ENCODE results near the gene GNA15. TPM values are rescaled to one million over a fixed set of nuclear protein-coding genes. Genes with fewer than 3 reads are reported as not detected.

The GNA15 gene
- total RNA-seq, 6 donors from 2014 or later: 19.0 to 31.4 (median 28.4) TPM

- peaks cover 0 to 15% (median 7%) of the 10 kb centered on the region in 4 donors for H3K36me3 ChIP-seq
- DNase-seq (peak in 1 of 2 donors; percentile 67), ATAC-seq (ENCODE audit: low FRiP score in 2 of 2) (no peak)
- 83% methylated on average over 25 to 34 of the region's 36 CpGs for WGBS, 2 donors
- H3K27me3 ChIP-seq: no peaks in the 10 kb centered on the region
- H3K27ac ChIP-seq: peak overlapping the region in 3 of 4 donors; percentile 54 to 86 (median 78)
- H3K4me3 ChIP-seq: peak overlapping the region in 1 of 4 donors; percentile 80
- peaks cover 30 to 47% (median 39%) of the 10 kb centered on the region in 4 donors for H3K4me1 ChIP-seq
- TF ChIP-seq, protein P1, sequence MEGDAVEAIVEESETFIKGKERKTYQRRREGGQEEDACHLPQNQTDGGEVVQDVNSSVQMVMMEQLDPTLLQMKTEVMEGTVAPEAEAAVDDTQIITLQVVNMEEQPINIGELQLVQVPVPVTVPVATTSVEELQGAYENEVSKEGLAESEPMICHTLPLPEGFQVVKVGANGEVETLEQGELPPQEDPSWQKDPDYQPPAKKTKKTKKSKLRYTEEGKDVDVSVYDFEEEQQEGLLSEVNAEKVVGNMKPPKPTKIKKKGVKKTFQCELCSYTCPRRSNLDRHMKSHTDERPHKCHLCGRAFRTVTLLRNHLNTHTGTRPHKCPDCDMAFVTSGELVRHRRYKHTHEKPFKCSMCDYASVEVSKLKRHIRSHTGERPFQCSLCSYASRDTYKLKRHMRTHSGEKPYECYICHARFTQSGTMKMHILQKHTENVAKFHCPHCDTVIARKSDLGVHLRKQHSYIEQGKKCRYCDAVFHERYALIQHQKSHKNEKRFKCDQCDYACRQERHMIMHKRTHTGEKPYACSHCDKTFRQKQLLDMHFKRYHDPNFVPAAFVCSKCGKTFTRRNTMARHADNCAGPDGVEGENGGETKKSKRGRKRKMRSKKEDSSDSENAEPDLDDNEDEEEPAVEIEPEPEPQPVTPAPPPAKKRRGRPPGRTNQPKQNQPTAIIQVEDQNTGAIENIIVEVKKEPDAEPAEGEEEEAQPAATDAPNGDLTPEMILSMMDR (IDR thresholded peaks at IDR 0.05): no peak
- no peak for TF ChIP-seq POLR2A (IDR thresholded peaks at IDR 0.05)
- TF ChIP-seq EP300 (IDR thresholded peaks at IDR 0.05): no peak
- no peak for TF ChIP-seq POLR2AphosphoS5 (IDR thresholded peaks at IDR 0.05)
- H3K9me3 ChIP-seq: no peaks in the 10 kb centered on the region
These were observed 52.1 kb downstream of the GNA15 start for GRCh38 chr19:3187662-3188511.

GRCh38 chr19:3188627-3189596 lies 53.1 kb downstream of the GNA15 start:
- peak overlapping the region in 1 of 4 donors; percentile 14 for H3K4me3 ChIP-seq
- ATAC-seq (ENCODE audit: low FRiP score in 2 of 2): no peak
- peak in 1 of 2 donors; percentile 8 for TF ChIP-seq POLR2AphosphoS5 (IDR thresholded peaks at IDR 0.05)
- no peak for TF ChIP-seq EP300 (IDR thresholded peaks at IDR 0.05)
- DNase-seq: peak; percentile 54 to 61
- no peaks in the 10 kb centered on the region for H3K27me3 ChIP-seq
- H3K27ac ChIP-seq: peak overlapping the region; percentile 27 to 86 (median 66)
- peaks cover 30 to 47% (median 39%) of the 10 kb centered on the region in 4 donors for H3K4me1 ChIP-seq
- peaks cover 0 to 26% (median 12%) of the 10 kb centered on the region in 4 donors for H3K36me3 ChIP-seq
- no peaks in the 10 kb centered on the region for H3K9me3 ChIP-seq
- WGBS, 2 donors: 84 to 92% methylated on average over 25 to 29 of the region's 35 CpGs

DNA sequence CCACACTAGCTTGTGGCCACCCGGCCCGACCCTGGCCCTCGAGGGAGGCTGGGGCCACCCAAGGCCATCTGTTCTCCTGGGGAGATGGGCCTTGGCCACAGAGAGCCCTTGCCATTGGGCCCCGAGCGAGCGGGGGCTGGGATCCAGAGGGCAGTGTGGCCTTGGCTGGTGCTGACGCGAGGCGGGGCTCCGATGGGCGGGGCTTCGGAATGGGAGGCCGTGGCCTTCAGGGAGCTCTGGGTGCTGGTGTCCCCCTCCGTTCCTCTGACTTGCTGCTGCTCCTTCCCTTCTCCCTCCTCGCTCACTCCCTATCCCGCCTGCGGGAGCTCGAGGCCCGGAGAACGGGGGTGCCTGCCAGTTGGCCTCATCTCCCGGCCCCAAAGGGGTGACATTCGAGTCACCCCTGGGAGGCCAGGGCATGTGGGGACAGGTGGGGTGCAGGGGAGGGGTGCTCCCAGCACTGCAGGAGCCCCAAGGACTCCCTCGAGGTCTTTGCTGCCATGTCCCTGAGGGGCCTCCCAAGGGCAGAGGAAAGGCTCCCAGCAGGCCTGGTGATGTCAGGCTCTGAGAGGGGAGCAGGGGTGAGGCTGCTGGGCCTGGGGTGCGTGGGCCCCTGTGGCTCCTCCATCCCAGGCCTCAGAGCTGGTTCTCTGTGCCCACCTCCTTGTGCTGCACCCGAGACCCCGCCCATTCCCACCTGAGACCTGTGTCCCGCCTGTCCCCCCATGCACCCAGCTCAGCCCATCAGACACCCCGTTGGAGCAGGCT lies 54.1 kb downstream of the GNA15 start:
- Histone ChIP-seq H3K27me3 (no peaks in the 10 kb centered on the region), H3K36me3 (peaks cover 0 to 30% (median 13%) of the 10 kb centered on the region in 4 donors), H3K9me3 (no peaks in the 10 kb centered on the region), H3K4me3 (no peak overlapping the region), H3K4me1 (peaks cover 23 to 40% (median 34%) of the 10 kb centered on the region in 4 donors), H3K27ac (peak overlapping the region in 3 of 4 donors; percentile 54 to 86 (median 78))
- 91 to 93% methylated on average over 23 to 28 of the region's 28 CpGs for WGBS, 2 donors
- no peak for ATAC-seq (ENCODE audit: low FRiP score in 2 of 2)
- TF ChIP-seq EP300 (IDR thresholded peaks at IDR 0.05): no peak
- no peak for TF ChIP-seq POLR2A (IDR thresholded peaks at IDR 0.05)
- TF ChIP-seq POLR2AphosphoS5 (IDR thresholded peaks at IDR 0.05): no peak
- TF ChIP-seq, protein P1 (IDR thresholded peaks at IDR 0.05): no peak
- peak in 1 of 2 donors; percentile 85 for DNase-seq

- Histone ChIP-seq H3K27me3 (no peaks in the 10 kb centered on the region), H3K4me1 (peaks cover 20 to 37% (median 31%) of the 10 kb centered on the region in 4 donors), H3K36me3 (peaks cover 0 to 30% (median 13%) of the 10 kb centered on the region in 4 donors), H3K9me3 (no peaks in the 10 kb centered on the region), H3K27ac (no peak overlapping the region), H3K4me3 (no peak overlapping the region)
- DNase-seq (peak in 1 of 2 donors; percentile 68), ATAC-seq (ENCODE audit: low FRiP score in 2 of 2) (no peak)
- TF ChIP-seq POLR2AphosphoS5 (IDR thresholded peaks at IDR 0.05): no peak
- TF ChIP-seq EP300 (IDR thresholded peaks at IDR 0.05): no peak
- no peak for TF ChIP-seq POLR2A (IDR thresholded peaks at IDR 0.05)
- 81 to 93% methylated on average over 7 to 18 of the region's 18 CpGs for WGBS, 2 donors
These were observed 54.6 kb downstream of the GNA15 start for GRCh38 chr19:3190470-3190770.
